WTC11 (cell line): ENCODE measurements around the gene MMS22L. TPM values are rescaled to one million over a fixed set of nuclear protein-coding genes. Genes with fewer than 3 reads are reported as not detected.

Experiments used
- ATAC-seq: fragments of 200-7000 bp; cut with Tn5 transposase; 2 replicates; pipeline ENCODE4 v1.10.0; 2021; ENCODE audit warnings: mild to moderate bottlenecking, moderate library complexity
- CTCF ChIA-PET: fragments of 300-600 bp; sonication (Branson Sonifier 250); formaldehyde crosslinking; loops from one replicate; lab custom pipeline; 2021; ENCODE audit warnings: antibody characterized with exemption; lab: Charles Lee
- POLR2A ChIA-PET: fragments of 350-600 bp; sonication (Branson Sonifier 250); formaldehyde crosslinking; loops from one replicate; lab custom pipeline; 2021; ENCODE audit warnings: antibody characterized with exemption; lab: Charles Lee
- DNase-seq: peaks from one replicate; pipeline ENCODE4 v3.0.0; 2021; ENCODE audit warnings: low spot score
- H3K27ac Mint-ChIP-seq: 2 replicates; pipeline ENCODE4 v1.8.0; 2021; ENCODE audit warnings: mixed read lengths
- H3K27me3 Mint-ChIP-seq: 2 replicates; pipeline ENCODE4 v1.8.0; 2021; ENCODE audit warnings: low read depth, mild to moderate bottlenecking, moderate library complexity, mixed read lengths
- H3K36me3 Mint-ChIP-seq: 2 replicates; pipeline ENCODE4 v1.8.0; 2021; ENCODE audit warnings: mixed read lengths
- H3K4me1 Mint-ChIP-seq: 2 replicates; pipeline ENCODE4 v1.8.0; 2022; ENCODE audit warnings: mixed read lengths
- H3K4me3 Mint-ChIP-seq: 2 replicates; pipeline ENCODE4 v1.8.0; 2021; ENCODE audit warnings: mild to moderate bottlenecking, moderate library complexity, mixed read lengths
- H3K9me3 Mint-ChIP-seq: 2 replicates; pipeline ENCODE4 v1.8.0; 2021; ENCODE audit warnings: mixed read lengths
- ATF3 ChIP-seq: sonication (generic); formaldehyde crosslinking; conservative IDR thresholded peaks from 2 replicates; pipeline ENCODE4 v1.8.1; 2022; ENCODE audit warnings: mild to moderate bottlenecking, missing genetic modification reagents
- CDX4 ChIP-seq: fragments of 250-450 bp; sonication (Bioruptor Pico); IDR thresholded peaks from 2 replicates; pipeline ENCODE4 v1.9.0; 2021; ENCODE audit warnings: moderate library complexity, mild to moderate bottlenecking, inconsistent platforms, borderline replicate concordance
- CTCF ChIP-seq: fragments of 200-600 bp; IDR thresholded peaks from 2 replicates; pipeline ENCODE4 v1.8.0; 2022; ENCODE audit warnings: antibody characterized with exemption
- E2F1 ChIP-seq: sonication (generic); formaldehyde crosslinking; IDR thresholded peaks from 2 replicates; pipeline ENCODE4 v1.8.0; 2022; ENCODE audit warnings: mild to moderate bottlenecking, missing genetic modification reagents
- ERG ChIP-seq: fragments of 250-450 bp; sonication (Bioruptor Pico); IDR thresholded peaks from 2 replicates; pipeline ENCODE4 v1.8.0; 2021; ENCODE audit warnings: mild to moderate bottlenecking
- FOXJ3 ChIP-seq: sonication (generic); formaldehyde crosslinking; IDR thresholded peaks from 2 replicates; pipeline ENCODE4 v1.9.0; 2021; ENCODE audit warnings: missing genetic modification reagents, mild to moderate bottlenecking, borderline replicate concordance
- GABPB1 ChIP-seq: sonication (generic); formaldehyde crosslinking; IDR thresholded peaks from 2 replicates; pipeline ENCODE4 v1.8.1; 2023; ENCODE audit warnings: mild to moderate bottlenecking, missing genetic modification reagents
- GRHL2 ChIP-seq: fragments of 250-450 bp; sonication (Bioruptor Pico); IDR thresholded peaks from 2 replicates; pipeline ENCODE4 v1.8.0; 2022; ENCODE audit warnings: mild to moderate bottlenecking, moderate library complexity; ENCODE audit not compliant: insufficient replicate concordance, severe bottlenecking
- JUN ChIP-seq: sonication (generic); formaldehyde crosslinking; IDR thresholded peaks from 2 replicates; pipeline ENCODE4 v1.8.0; 2023; ENCODE audit warnings: mild to moderate bottlenecking, missing genetic modification reagents
- RORB ChIP-seq: fragments of 250-450 bp; sonication (Bioruptor Pico); IDR thresholded peaks from 2 replicates; pipeline ENCODE4 v1.9.0; 2021; ENCODE audit warnings: mild to moderate bottlenecking
- TP53 ChIP-seq: sonication (generic); formaldehyde crosslinking; IDR thresholded peaks from 2 replicates; pipeline ENCODE4 v1.8.1; 2023; ENCODE audit warnings: mild to moderate bottlenecking, missing genetic modification reagents
- USF1 ChIP-seq: sonication (generic); formaldehyde crosslinking; IDR thresholded peaks from 2 replicates; pipeline ENCODE4 v1.8.0; 2022; ENCODE audit warnings: mild to moderate bottlenecking, missing genetic modification reagents
- ZBTB43 ChIP-seq: sonication (generic); formaldehyde crosslinking; IDR thresholded peaks from 2 replicates; pipeline ENCODE4 v1.8.1; 2023; ENCODE audit warnings: mild to moderate bottlenecking, missing genetic modification reagents
- ZNF281 ChIP-seq: sonication (generic); formaldehyde crosslinking; IDR thresholded peaks from 2 replicates; pipeline ENCODE4 v1.8.0; 2023; ENCODE audit warnings: mild to moderate bottlenecking, missing genetic modification reagents
- ZNF396 ChIP-seq: fragments of 250-450 bp; sonication (Bioruptor Pico); IDR thresholded peaks from 2 replicates; pipeline ENCODE4 v1.8.0; 2021; ENCODE audit warnings: mild to moderate bottlenecking, moderate library complexity, borderline replicate concordance
- ZNF671 ChIP-seq: fragments of 250-450 bp; sonication (Bioruptor Pico); IDR thresholded peaks from 2 replicates; pipeline ENCODE4 v1.8.0; 2021; ENCODE audit warnings: mild to moderate bottlenecking
- total RNA-seq: library from RNA; stranded (reverse); gene quantifications from 3 replicates; pipeline ENCODE4 v1.2.3, GENCODE V29; 2021

Gene MMS22L
- total RNA-seq, 1 experiment from 2014 or later, result 39.7 TPM

- no peak for TF ChIP-seq ZBTB43 (CRISPR knock-in tag)
These were observed 169.8 kb downstream of the MMS22L start (continued) for GRCh38 chr6:97113170-97113569.

GRCh38 chr6:97111243-97111642 is 171.8 kb downstream of the MMS22L start:
- DNase-seq (no peak), ATAC-seq (peak; percentile 28; the same call in 1 of the 2 replicates)
- POLR2A ChIA-PET, result no interaction called here
- no peak overlapping the region for H3K27ac Mint-ChIP-seq
- H3K4me3 Mint-ChIP-seq, result no peak overlapping the region
- CTCF ChIA-PET, result no interaction called here
- 0 out of 2 replicates have a peak, but pooled peaks cover 2% of the 10 kb centered on the region for H3K36me3 Mint-ChIP-seq
- no peak for TF ChIP-seq CDX4 (CRISPR knock-in tag)
- TF ChIP-seq GABPB1 (CRISPR knock-in tag), result no peak
- no peak for TF ChIP-seq JUN (CRISPR knock-in tag)
- TF ChIP-seq ZNF671 (CRISPR knock-in tag), result no peak
- TF ChIP-seq RORB (CRISPR knock-in tag), result no peak
- TF ChIP-seq ERG (CRISPR knock-in tag), result no peak
- TF ChIP-seq FOXJ3 (CRISPR knock-in tag), result no peak
- TF ChIP-seq ZNF396, result no peak
- no peak for TF ChIP-seq ATF3 (CRISPR knock-in tag)
- TF ChIP-seq E2F1, result no peak
- H3K9me3 Mint-ChIP-seq, result peaks cover 10% of the 10 kb centered on the region
- no peaks in the 10 kb centered on the region for H3K27me3 Mint-ChIP-seq
- H3K4me1 Mint-ChIP-seq, result peaks cover 4% of the 10 kb centered on the region

- POLR2A ChIA-PET, result no interaction called here
- ATAC-seq, result peak; percentile 16; the same call in 1 of the 2 replicates
- Mint-ChIP-seq H3K4me1 (peaks cover 5% of the 10 kb centered on the region), H3K27ac (no peak overlapping the region), H3K9me3 (peaks cover 10% of the 10 kb centered on the region), H3K4me3 (no peak overlapping the region), H3K36me3 (0 out of 2 replicates have a peak, but pooled peaks cover 2% of the 10 kb centered on the region), H3K27me3 (no peaks in the 10 kb centered on the region)
- CTCF ChIA-PET, result no interaction called here
- no peak for DNase-seq
- TF ChIP-seq CTCF, result no peak
- no peak for TF ChIP-seq JUN (CRISPR knock-in tag)
These were observed 172.4 kb downstream of the MMS22L start for GRCh38 chr6:97110626-97111025.

GRCh38 chr6:97110149-97110548 is 172.9 kb downstream of the MMS22L start:
- H3K4me1 Mint-ChIP-seq, result peaks cover 10% of the 10 kb centered on the region
- H3K27ac Mint-ChIP-seq, result no peak overlapping the region
- no peak for DNase-seq
- ChIA-PET POLR2A (no interaction called here), CTCF (no interaction called here)
- TF ChIP-seq RORB (CRISPR knock-in tag) (no peak), ZNF396 (no peak), USF1 (CRISPR knock-in tag) (no peak), ZNF281 (CRISPR knock-in tag) (no peak), TP53 (no peak), GRHL2 (CRISPR knock-in tag) (no peak)
- H3K4me3 Mint-ChIP-seq, result no peak overlapping the region
- 0 out of 2 replicates have a peak, but pooled peaks cover 2% of the 10 kb centered on the region for H3K36me3 Mint-ChIP-seq
- no peaks in the 10 kb centered on the region for H3K27me3 Mint-ChIP-seq
- ATAC-seq, result no peak
- H3K9me3 Mint-ChIP-seq, result peaks cover 10% of the 10 kb centered on the region
